OCI-LY1 (cell line): ENCODE results near the gene COPA.

ENCODE experiments used
- H2AFZ ChIP-seq: fragments of 200-600 bp; sonication (generic), shearing (Covaris generic); 2 replicates; pipeline ENCODE4 v1.6.0; 2014; ENCODE audit warnings: antibody characterized with exemption, mild to moderate bottlenecking, low read length
- H3F3A ChIP-seq: fragments of 200-600 bp; sonication (generic), shearing (Covaris generic); 2 replicates; pipeline ENCODE4 v1.6.0; 2014; ENCODE audit warnings: mild to moderate bottlenecking, antibody characterized with exemption, low read length, moderate library complexity; ENCODE audit not compliant: insufficient read depth
- H3K27ac ChIP-seq: fragments of 200-600 bp; sonication (generic); 2 replicates; pipeline ENCODE4 v1.5.1; 2014; ENCODE audit warnings: low read length, mixed run types, mild to moderate bottlenecking, low read depth; ENCODE audit not compliant: poor library complexity, severe bottlenecking
- H3K27me3 ChIP-seq: fragments of 200-600 bp; sonication (generic); 2 replicates; pipeline ENCODE4 v1.6.0; 2014; ENCODE audit warnings: antibody characterized with exemption, mild to moderate bottlenecking, low read length, moderate library complexity; ENCODE audit not compliant: insufficient read depth
- H3K36me3 ChIP-seq: fragments of 200-600 bp; sonication (generic); 2 replicates; pipeline ENCODE4 v1.6.1; 2014; ENCODE audit warnings: mild to moderate bottlenecking, antibody characterized with exemption, low read length, moderate library complexity, mixed read lengths; ENCODE audit not compliant: insufficient read depth
- H3K4me1 ChIP-seq: fragments of 200-600 bp; sonication (generic); 2 replicates; pipeline ENCODE4 v1.5.1; 2014; ENCODE audit warnings: mild to moderate bottlenecking, low read length, moderate library complexity; ENCODE audit not compliant: insufficient read depth, severe bottlenecking
- H3K4me2 ChIP-seq: fragments of 200-600 bp; sonication (generic), shearing (Covaris generic); 2 replicates; pipeline ENCODE4 v1.6.1; 2014; ENCODE audit warnings: low read length
- H3K4me3 ChIP-seq: fragments of 200-600 bp; sonication (generic); 2 replicates; pipeline ENCODE4 v1.5.1; 2014; ENCODE audit warnings: low read length, low read depth, mild to moderate bottlenecking, mixed read lengths; ENCODE audit not compliant: poor library complexity, severe bottlenecking
- H3K79me2 ChIP-seq: fragments of 200-600 bp; shearing (Covaris generic); 2 replicates; pipeline ENCODE4 v1.6.1; 2016; ENCODE audit warnings: mixed run types, low read length, mixed read lengths; ENCODE audit not compliant: insufficient read depth
- H3K9ac ChIP-seq: fragments of 200-600 bp; sonication (generic), shearing (Covaris generic); 2 replicates; pipeline ENCODE4 v1.6.1; 2014; ENCODE audit warnings: mild to moderate bottlenecking, low read length, mixed read lengths
- H3K9me2 ChIP-seq: fragments of 200-600 bp; sonication (generic), shearing (Covaris generic); 2 replicates; pipeline ENCODE4 v1.6.1; 2014; ENCODE audit warnings: low read depth, mild to moderate bottlenecking, low read length, mixed read lengths
- H3K9me3 ChIP-seq: fragments of 200-600 bp; shearing (Covaris generic); 2 replicates; pipeline ENCODE4 v1.6.1; 2014; ENCODE audit warnings: low read length, mixed read lengths
- H4K20me1 ChIP-seq: fragments of 200-600 bp; sonication (generic), shearing (Covaris generic); 2 replicates; pipeline ENCODE4 v1.6.0; 2016; ENCODE audit warnings: mild to moderate bottlenecking, low read length; ENCODE audit not compliant: insufficient read depth
- EZH2 ChIP-seq: fragments of 200-600 bp; sonication (generic), shearing (Covaris generic); IDR thresholded peaks from 2 replicates; pipeline ENCODE4 v1.8.0; 2017; ENCODE audit warnings: borderline replicate concordance, mixed run types, mild to moderate bottlenecking, antibody characterized with exemption, low read length, moderate library complexity, mixed read lengths
- TF ChIP-seq, protein P1 (sequence below): fragments of 200-600 bp; sonication (generic), shearing (Covaris generic); IDR thresholded peaks from 2 replicates; pipeline ENCODE4 v1.5.1; 2017; ENCODE audit warnings: mild to moderate bottlenecking, antibody characterized with exemption, low read length, moderate library complexity, mixed read lengths

COPA gene

DNA sequence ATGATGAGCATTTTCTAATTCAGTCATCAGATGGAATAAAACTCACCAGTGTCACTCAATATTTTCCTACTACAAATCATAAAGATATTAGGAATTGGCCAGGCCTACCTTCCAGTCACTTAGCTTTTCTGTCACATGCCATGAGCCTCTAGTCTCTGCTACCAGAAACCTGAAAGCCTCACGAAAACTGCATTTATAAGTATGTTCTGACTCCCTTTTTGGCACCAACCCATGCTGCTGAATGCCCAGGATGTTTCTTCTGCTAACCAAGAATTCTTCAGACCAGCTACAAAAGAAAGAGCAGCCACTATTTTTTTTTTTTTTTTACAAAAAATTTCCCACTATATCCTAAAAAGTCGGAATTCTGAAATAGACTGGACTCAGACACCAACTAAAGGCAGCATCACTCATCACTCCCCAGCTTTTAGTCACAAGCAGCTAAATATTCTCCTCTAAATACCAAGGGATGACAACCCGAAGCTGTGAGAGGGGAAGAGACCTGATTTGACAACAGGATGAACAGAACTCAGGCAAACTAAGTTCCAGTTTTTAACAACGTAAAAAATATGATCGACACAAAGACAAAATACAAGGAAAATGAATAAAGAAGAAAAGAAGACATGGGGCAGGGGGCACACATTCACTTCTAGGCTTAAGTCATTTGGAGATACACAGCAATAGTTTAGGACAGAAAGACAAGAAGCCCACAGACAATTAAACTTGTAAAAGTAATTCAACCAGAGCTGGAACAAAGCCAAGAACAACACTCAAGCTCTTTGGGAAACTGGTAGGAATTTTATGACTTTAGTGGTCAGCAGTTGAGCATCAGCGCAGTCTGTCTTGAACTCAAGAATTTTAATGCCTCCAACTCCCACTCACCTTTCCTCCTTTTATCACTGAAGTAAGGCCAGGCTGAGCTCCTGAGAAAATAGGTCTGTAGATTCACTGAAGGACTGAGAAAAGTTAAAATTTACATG lies 82.4 kb downstream of the COPA start:
- H3K27ac ChIP-seq, result peak overlapping the region; percentile 62
- H3K27me3 ChIP-seq, result no peaks in the 10 kb centered on the region
- peak overlapping the region; percentile 91 for H3K4me2 ChIP-seq
- H3K9me3 ChIP-seq, result no peaks in the 10 kb centered on the region
- TF ChIP-seq, protein P1, sequence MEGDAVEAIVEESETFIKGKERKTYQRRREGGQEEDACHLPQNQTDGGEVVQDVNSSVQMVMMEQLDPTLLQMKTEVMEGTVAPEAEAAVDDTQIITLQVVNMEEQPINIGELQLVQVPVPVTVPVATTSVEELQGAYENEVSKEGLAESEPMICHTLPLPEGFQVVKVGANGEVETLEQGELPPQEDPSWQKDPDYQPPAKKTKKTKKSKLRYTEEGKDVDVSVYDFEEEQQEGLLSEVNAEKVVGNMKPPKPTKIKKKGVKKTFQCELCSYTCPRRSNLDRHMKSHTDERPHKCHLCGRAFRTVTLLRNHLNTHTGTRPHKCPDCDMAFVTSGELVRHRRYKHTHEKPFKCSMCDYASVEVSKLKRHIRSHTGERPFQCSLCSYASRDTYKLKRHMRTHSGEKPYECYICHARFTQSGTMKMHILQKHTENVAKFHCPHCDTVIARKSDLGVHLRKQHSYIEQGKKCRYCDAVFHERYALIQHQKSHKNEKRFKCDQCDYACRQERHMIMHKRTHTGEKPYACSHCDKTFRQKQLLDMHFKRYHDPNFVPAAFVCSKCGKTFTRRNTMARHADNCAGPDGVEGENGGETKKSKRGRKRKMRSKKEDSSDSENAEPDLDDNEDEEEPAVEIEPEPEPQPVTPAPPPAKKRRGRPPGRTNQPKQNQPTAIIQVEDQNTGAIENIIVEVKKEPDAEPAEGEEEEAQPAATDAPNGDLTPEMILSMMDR, result no peak
- no peak for TF ChIP-seq EZH2
- no peaks in the 10 kb centered on the region for H3K9me2 ChIP-seq
- H3F3A ChIP-seq, result no peaks in the 10 kb centered on the region
- peaks cover 11% of the 10 kb centered on the region; the same call in 1 of the 2 replicates for H3K36me3 ChIP-seq
- H4K20me1 ChIP-seq, result no peaks in the 10 kb centered on the region
- H2AFZ ChIP-seq, result no peak overlapping the region
- H3K4me3 ChIP-seq, result peak overlapping the region; percentile 96
- peaks cover 40% of the 10 kb centered on the region for H3K4me1 ChIP-seq
- peak overlapping the region; percentile 96 for H3K9ac ChIP-seq
- H3K79me2 ChIP-seq, result peaks cover 46% of the 10 kb centered on the region

DNA sequence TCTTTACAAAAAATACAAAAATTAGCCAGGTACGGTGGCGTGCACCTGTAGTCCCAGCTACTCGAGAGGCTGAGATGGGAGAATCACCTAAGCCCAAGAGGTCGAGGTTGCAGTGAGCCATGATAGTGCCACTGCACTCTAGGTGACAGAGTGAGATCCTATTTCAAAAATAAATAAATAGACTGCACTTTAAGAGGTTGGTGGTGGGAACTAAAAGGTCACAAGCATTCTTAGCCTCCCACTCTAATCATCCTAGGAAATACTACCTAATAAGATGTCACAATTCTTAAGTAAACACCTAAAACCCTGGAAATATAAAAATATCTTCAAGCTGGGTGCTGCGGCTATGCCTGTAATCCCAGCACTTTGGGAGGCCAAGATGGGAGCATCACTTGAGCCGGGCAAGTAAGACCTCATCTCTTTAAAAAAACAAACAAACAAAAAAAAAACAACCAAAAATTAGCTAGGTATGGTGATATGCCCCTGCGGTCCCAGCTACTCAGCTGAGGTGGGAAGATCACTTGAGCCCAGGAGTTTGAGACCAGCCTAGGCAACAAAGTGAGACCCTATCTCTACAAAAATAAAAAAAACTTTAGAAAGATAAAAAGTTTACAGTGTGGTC lies 84.8 kb downstream of the COPA start:
- Histone ChIP-seq H3K9me2 (no peaks in the 10 kb centered on the region), H3K9ac (no peak overlapping the region), H3K79me2 (peaks cover 46% of the 10 kb centered on the region), H3K27me3 (no peaks in the 10 kb centered on the region), H4K20me1 (no peaks in the 10 kb centered on the region), H2AFZ (no peak overlapping the region), H3K36me3 (peaks cover 24% of the 10 kb centered on the region), H3K4me2 (no peak overlapping the region), H3K4me3 (no peak overlapping the region), H3K4me1 (peaks cover 39% of the 10 kb centered on the region), H3K9me3 (no peaks in the 10 kb centered on the region), H3K27ac (no peak overlapping the region), H3F3A (no peaks in the 10 kb centered on the region)
- no peak for TF ChIP-seq EZH2
- TF ChIP-seq, protein P1, result no peak

DNA sequence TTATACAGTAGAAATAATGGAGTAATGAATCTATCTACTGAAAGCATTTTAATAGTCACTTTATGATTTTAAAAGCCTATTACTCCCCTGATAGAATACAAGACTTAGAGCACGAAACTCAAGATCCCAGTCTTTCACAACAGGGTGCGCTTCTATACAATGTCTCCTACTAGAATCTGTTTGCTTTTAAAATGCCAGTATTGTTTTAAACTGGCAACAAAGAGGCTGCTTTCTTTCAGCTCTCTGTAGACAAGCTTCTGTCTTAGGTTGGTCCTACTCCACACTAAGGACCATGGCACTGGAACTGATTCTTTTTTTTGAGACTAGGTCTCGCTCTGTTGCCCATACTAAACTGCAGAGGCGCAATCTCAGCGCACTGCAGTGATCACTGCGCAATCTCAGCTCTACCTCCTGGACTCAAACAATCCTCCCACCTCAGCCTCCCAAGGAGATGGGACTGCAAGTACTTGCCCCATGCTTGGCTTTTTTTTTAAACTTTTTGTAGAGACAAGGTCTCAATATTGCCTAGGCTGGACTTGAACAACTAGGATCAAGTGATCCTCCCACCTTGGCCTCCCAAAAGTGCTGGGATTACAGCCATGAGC lies 85.5 kb downstream of the COPA start:
- Histone ChIP-seq H3K4me2 (no peak overlapping the region), H3K9me3 (no peaks in the 10 kb centered on the region), H3K9ac (no peak overlapping the region)

More for the DNA sequence above, 85.5 kb downstream of the COPA start:
- Histone ChIP-seq H4K20me1 (no peaks in the 10 kb centered on the region), H3K36me3 (peaks cover 24% of the 10 kb centered on the region), H3K4me1 (peaks cover 31% of the 10 kb centered on the region), H3K79me2 (peaks cover 46% of the 10 kb centered on the region), H3K27me3 (no peaks in the 10 kb centered on the region), H2AFZ (no peak overlapping the region), H3K27ac (no peak overlapping the region), H3K4me3 (no peak overlapping the region), H3K9me2 (no peaks in the 10 kb centered on the region), H3F3A (0 out of 2 replicates have a peak, but pooled peaks cover 5% of the 10 kb centered on the region)
- TF ChIP-seq EZH2, result no peak
- TF ChIP-seq, protein P1, result no peak
